HL-60/S4 treated with phorbol 12-myristate 13-acetate at 8.2 ng/mL for 4 days and 3 days (cell line): ENCODE measurements around the gene PTPRE.

Source experiments
- in situ Hi-C: fragments of 300-500 bp; cut with MboI; formaldehyde crosslinking; loops from 2 replicates; pipeline ENCODE4 v1.15.0; 2022; ENCODE audit warnings: low sequenced_read_pairs

Gene PTPRE

DNA sequence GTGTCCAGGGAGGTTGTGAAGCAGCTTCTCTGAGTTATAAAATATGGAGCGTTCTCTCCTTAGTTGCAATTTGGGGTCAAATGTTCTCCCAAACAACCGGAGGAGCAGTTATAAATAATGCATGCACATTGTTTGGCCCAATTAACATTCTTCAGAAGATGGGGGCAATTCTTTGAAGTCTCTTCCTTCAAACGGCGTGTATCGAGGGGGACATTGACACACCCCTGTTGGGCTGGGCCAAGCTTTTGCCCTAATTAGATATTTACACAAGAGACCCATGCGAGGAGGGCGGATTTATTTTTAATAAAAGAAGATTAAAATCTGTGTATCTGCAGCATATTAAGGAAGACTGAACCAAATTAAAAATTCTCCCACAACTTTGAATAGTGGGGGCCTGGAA lies 107.3 kb downstream of the PTPRE start:
- in situ Hi-C loops: loop anchor here (10.0 kb wide), 1 partner anchor 139 kb away; no protein-coding TSS in a partner anchor

DNA sequence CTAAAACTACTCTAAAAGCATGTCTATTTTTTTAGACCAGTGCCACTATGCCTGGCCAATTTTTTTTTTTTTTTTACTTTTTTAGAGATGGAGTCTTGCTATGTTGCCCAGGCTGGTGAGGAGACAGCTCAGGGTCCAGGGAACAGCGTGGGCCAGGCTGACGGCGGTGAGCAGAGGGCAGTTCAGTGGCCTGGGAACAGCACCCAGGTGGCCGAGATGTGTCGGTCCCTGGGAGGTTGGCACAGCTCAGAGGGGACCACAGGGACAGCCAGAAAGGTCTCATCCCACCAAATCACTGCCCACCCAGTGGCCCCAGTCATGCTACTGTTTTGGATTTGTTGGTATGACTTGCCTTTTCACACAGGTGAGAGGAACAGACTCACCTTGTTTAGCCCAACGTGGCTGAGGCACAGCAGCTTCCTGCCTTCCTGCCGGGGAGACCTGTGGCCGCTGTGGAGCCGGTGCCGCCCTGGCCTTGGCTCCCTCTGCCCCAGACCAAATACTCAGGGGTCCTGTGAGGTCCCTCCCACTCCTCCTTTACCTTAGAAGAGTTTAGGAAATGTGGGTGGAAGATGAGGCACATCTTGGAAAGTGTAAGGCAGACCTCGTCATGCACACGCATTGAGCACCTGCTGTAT lies 109.6 kb downstream of the PTPRE start:
- in situ Hi-C loops: loop anchor here (10.0 kb wide), 1 partner anchor 142 kb away; no protein-coding TSS in a partner anchor

DNA sequence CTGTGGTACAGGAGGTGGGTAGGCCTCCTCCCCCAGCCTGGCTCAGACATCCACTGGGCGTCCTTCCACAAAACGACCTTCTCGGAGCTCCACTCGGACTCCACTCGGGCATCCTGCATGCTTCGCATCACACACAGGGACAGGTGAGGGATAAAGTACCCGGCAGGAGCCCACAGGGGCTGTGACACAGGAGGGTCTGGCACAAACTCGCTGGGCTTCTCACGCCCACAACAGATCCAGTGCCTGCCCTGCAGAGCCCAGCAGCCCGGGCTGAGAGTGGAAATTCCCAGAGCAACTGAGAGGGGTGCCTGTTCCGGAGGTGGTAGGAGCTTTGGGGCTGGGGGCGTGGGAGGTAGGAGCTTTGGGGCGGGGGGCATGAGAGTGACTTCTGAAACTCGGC lies 110.9 kb downstream of the PTPRE start:
- in situ Hi-C loops: loop anchor here (10.0 kb wide), 1 partner anchor 143 kb away; no protein-coding TSS in a partner anchor

DNA sequence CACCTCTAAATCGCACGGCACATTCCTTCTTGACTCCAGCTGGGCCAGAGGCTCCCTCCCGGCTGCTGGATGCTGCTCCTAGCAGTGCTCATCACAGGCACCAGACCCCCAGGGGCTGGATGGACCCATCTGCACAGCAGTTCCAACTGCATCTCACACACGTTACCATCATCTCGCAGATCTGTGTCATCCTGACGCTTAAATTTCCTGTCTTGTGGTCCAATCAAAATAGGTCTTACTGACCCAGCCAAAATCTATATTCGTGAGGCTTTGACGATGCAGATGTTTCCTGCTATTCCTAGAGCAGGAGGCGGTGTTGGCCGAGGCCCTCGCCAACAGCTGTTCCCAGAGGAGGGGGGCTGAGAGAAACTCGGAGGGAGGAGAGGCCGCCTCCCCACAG lies 111.3 kb downstream of the PTPRE start:
- in situ Hi-C loops: loop anchor here (10.0 kb wide), 1 partner anchor 143 kb away; no protein-coding TSS in a partner anchor

DNA sequence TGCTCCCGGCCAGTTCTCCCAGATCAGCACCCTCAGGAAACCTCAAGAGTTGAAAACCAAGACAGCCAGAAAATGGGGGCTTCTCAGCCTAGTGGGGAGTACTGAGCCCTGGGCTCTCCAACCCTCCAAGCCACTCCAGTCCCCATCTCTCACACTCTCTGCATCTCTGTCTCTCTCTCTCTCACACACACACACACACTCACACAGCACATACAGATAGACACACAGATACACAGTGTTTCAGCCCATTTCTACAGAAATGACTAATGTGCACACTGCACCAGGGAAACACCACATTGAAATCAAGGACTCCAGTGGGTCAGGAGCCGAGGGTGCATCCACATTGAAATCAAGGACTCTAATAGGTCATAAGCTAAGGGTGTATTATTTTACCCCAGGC lies 111.8 kb downstream of the PTPRE start:
- in situ Hi-C loops: loop anchor here (10.0 kb wide), 1 partner anchor 144 kb away; no protein-coding TSS in a partner anchor

DNA sequence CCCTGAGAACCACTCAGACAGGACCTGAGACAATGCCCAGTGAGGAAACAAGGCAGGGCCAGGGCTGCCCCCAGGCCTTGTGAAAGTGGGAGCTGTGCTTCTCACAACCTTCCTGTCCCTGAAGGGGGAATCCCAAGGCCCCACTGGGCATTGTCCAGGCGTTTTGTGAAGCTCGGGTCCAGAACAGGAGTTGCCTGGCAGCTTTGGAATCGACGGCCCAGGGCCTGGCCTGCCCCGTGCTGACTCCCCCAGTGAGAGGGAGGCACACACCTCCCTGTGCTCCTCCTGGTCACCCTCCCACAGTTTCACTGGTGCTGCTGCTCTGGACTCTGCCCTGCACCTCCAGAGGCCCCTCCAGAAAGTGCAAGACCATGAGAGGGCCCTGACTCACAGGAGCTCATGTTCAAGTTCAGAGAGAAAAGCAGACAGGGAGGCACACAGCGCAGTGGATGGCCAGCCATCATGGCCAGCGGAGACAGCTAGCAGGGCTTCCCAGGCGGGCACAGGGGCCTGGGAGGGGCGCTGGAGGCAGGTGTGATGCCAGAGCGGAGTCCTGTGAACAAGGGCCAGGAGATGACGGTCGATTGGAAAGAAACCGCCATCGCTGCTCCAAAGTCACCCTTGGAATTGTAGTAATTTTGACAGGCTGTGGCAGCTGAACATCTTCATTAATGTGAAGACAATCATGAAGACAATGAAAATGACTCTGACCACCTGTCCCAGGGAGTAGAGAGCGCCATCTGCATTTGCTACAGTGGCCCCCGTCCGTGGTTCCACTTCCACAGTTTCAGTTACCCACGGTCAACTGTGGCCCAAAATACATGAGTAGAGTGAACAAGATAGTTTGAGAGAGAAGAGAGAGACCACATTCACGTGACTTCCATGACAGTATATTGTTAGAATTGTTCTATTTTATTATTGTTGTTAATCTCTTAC lies 115.6 kb downstream of the PTPRE start:
- in situ Hi-C loops: no loop called here

DNA sequence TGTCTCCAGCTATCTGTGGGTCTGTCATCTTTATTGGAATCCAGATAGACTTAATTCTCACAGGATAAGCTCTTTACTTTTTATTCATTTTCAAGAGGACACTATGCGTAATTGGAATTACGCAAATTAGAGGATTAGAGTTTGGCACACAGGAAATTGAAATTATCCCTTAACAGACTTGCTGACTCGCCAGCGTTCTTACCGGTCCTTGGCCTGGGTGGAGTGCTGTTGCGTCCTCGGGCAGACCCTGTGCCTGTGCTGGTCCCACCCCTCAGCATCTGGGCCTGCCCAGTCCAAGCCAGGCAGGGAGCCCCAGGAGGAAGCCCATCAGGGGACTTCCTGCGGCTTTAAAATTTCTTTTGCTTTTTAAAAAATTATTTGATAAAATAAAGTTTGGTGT lies 117.5 kb downstream of the PTPRE start:
- in situ Hi-C loops: no loop called here

DNA sequence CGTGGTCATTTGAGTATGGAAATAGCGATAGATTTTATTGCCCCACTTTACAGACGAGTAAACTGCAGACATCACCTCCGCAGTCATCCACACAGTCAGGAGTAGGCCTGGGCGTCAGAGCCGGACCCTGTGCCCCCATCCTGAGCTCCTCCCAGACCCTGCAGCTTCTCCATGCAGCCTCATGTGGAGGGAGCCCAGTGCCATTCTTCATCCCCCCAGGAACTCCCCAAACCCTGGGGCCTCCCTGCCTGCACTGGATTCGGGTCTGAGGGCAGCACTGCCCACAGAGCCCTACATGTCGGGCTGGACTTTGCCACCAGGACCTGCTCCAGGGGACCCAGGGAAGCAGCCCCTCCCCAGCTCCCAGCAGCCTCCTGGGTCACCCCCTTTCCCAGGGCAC lies 118.5 kb downstream of the PTPRE start:
- in situ Hi-C loops: no loop called here

DNA sequence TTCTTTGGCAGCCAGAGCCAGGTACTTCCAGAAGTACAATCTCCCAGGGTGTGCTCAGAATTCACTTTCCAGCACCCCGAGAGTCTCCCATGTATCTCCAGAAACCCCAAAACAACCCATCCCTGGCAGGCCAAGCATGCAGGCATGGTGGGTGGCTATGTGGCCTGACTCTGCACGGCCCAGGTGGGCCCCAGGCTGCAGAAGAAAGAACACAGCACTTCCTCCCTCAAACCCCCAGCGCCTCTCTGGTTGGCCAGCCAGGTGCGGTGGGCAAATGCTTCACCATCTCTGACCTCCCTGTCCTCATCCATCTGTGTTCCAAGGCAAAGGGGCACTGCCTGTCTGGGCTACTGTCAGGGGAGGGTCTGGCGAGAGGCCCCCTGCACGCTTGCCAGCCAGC lies 119.0 kb downstream of the PTPRE start:
- in situ Hi-C loops: no loop called here

DNA sequence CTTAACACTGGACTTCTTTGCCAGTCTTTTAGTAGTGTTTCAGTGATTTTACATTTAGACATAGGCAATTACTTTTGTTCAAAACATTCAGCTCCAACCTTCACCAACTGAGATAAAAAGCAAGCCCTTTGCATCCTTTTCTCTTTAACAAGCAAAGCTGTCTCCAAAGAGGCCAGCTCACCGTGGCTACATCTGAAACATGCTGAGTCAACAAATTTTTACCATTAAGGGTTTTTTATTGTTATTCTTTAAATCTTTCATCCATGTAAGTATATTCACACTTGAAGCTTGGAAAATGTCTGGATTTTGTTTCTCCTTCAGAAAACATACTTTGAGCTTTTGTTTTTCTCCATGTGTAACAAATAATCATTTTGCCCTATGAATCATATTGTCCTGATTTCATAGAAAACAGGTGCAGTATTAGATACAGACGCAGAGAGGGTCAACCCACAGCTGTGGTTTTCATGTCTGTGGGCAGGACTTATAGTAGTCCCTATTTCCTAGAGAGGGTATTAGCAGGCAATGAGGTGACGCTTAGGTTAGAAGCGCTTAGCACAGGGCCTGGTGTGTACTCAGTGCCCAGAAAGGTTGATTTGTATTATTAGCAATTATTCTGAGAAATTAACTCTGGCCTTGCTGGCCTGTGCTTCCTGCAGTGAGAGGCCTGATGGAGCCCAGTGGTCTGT lies 119.9 kb downstream of the PTPRE start:
- in situ Hi-C loops: no loop called here

DNA sequence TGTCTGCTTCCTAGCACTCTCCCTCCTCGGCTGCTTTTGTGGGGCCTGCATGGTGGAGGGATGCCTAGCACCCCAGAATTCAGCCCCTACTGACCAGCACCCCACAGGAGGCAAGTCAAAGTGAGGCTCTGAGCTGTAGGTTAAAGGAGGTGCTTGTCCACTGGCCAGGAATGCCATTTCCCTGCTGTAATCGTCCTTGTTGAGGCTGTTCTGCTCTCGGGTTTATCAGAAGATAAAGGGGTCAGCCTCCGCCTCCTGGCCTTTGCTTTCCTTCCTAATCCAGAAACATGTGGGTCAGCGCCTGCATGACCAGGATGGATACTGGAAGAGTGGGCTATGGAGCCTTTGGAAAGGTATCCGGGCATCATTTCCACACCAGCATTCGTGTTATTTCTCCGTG lies 120.4 kb downstream of the PTPRE start:
- in situ Hi-C loops: no loop called here

DNA sequence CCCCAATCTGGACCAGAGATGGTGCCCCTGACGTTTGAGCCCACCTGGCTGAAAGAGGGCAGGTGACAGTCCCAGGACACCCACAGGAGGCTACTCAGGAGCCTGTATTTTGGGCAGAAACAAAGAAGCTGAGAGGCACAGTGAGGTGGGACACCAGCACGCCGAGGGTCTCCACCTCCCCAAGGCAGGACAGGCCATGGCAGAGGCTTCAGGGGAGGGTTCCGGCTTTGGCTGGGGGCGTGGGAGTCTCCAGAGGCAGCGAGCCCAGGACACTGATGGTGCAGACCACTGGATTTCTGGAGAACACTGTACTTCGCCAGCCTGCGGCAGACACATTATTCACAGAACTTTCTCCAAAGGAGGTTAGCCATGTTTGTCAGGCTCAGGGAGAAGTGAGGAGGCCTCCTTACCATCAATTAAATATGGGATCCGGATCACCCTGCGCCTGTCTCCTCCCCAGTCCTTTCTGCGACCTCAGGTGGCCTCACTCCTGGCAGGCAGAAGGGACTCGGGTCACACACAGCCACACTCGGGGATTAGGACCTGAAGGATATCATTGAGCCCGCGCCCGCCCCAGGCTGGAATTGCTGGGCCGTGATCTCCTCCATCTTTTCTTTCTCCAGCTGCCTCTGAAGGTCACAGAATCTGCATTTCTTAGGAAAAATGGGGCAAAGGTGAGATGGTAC lies 121.1 kb downstream of the PTPRE start:
- in situ Hi-C loops: no loop called here

DNA sequence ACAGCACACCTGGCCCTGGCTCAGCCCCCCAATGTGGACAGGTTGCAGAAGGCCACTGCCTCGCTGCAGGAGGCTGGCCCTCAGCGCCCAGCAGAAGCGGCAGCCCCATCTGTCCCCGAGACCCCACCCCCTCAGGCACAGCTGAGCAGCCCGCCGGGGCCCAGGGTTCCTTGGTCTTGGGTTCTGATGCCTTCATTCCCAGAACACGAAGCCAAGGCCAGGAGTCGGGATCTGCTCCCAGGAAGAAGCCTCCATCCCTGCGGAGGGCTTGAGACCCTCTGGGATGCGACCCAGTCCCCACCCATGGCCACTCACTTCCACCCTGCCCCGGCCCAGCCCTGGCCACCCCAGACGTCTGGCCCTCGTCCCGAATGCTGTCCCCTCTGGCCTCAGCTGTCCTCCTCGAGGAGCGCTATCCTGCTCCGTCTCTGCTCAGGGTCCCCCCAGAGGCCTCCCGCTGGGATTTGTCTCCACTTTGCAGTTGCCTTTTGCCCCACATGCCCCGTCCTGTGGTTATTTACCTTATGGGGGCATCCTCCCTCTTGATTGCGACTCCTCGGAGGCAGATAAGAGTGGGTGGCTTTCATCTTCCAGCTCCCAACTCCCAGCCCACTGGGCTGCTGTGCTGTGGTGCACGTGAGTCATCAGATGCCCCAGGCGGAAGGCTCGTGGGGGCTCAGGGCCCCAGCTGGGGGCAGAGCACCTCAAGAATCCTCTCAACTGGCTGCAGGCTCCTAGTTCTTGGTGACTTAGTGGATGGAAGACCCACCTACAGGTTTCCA lies 121.8 kb downstream of the PTPRE start:
- in situ Hi-C loops: no loop called here

DNA sequence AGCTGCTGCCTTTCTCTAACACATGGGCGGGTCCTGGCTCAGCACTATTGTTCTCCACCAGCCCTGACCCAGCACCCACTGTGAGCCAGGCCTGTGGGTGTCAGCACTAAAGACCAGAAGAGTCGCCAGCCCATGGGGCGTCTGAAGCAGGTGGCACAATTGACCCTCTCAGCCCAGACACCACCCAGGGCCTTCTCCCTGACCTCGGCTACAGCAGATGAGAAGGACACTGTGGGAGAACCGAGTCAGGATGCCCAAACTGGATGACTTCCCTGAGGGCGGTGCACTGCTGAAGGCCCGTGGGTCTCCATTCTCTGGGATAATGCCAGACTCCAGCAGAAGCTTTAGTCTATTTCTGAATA lies 122.4 kb downstream of the PTPRE start:
- in situ Hi-C loops: no loop called here

DNA sequence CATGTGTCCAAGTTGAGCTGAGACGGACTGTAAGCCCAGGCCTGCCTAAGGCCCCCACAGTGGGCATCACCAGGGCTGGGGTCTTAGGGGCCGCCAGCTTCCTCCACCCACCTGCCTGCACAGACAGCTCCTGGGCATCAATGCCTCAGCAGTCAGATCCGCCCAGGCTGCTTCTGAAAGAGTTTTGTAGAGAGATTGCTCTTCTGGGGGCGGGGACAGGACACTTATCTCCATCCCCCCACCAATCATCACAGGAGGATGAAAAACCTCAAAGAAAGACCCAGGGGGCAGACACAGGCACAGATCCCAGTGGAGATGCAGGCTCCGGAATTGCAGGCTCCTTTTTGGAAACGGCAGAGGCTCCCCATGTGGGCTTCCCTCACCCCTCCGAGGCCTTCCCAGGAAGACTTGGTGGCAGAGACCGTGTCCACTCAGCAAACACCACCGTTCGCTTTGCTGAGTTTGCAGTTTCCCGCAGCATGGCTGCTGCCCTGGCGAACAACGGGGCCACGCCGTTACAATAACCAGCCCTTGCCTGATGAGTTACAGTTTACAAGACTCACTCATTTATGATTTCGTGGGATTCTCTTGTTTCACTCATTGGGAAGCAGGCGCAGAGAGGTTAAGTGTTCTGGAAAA lies 122.9 kb downstream of the PTPRE start:
- in situ Hi-C loops: no loop called here

DNA sequence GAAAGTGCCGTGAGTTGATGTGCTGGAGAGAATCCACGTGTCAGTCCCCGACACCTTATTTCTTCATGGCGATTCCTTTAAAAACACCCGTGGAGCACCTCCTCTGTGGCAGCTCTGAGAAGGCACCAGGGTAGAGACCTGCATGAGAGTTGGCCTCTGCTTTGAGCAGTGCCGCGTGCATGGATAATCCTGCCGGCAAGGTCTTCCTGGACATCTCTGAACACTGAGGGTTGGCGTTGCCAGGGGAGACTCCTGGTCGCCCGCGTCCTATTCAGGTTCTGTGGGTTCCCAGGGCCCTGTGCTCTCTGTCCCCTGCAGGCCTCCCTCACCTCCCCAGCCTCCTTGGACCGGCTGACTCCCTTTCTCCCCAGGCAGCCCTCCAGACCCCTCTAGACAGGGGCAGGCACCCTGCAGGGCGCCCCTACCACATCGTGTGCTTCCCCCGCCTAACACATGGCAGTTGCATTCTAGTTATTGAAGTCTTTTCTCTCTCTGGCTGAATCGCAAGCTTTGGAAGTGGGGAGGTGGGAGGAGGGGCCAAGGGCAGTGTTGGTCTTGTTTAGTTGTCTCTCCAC lies 123.7 kb downstream of the PTPRE start:
- in situ Hi-C loops: no loop called here

DNA sequence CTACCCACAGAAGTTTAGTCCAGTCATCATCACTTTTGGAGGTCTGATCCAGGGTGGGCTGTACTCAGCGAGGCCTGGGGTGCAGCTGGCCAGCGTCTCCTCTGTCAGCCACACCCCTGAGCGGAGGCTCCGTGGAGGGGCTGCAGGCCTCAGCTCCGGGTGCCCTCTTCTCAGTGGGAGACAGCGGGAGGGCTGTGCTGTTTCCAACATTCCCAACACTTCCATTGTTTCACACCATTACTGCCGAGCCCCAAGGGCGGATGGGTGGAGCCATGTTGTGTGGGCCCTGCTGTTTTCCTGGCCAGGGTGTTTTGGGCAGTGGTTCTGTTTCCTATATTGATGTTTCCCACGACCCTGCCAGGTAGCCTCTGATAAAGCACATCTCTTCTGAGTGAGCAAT lies 124.3 kb downstream of the PTPRE start:
- in situ Hi-C loops: no loop called here

DNA sequence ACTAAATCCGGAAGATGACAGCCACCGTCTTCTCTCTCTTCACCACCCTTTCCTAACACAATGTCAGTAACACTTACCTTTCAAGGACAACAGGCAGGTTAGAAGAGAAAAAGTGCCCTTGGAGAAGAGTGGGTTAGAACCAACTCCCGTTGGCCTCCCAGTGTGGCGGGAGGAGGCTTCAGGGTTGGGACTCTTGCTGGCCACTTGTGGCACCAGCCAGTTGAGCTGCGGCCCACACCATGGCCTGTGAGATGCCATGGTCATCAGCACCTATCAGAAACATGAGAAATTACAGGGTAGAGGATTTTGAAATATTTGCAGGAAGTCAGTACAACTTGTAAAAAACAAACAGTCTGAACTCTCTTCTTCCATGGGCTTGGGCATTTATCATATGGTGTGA lies 125.6 kb downstream of the PTPRE start:
- in situ Hi-C loops: no loop called here

DNA sequence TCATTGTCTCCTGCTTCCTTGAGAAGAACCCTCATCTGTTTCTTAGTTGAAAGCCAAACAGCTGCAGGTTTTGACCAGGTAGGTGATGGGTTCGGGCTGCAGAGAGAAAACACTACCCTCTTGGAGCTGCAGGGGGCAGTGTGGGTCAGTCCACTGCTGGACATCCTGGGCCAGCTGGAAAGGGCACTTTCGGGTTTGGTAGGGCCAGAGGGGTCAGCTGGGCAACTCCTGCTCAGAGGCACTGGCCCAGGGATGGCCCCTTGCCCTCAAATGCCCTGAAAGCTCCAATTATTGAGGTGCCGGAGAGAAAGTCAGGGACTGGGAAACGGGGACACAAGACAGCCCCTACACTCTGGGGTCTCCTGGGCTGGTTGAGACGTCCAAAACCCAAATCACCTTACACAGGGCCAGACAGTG lies 128.7 kb downstream of the PTPRE start:
- in situ Hi-C loops: no loop called here
